Cardiac muscle cell (in vitro differentiated cells and primary cell): Measurements from ENCODE around the gene KDM5A. TPM values are rescaled to one million over a fixed set of nuclear protein-coding genes. Genes with fewer than 3 reads are reported as not detected.
A peak's percentile ranks its signal among the peaks of the same experiment; 100 is the strongest.

Experiments
- DNase-seq, 2 donors: peaks; one replicate each; pipeline versions ENCODE4 v3.0.0 to v3.0.0-alpha.2; 2010 to 2017; ENCODE audit warnings: low read depth in 1 of 2, low spot score in 1 of 2
- H3K27ac ChIP-seq: fragments of 200-600 bp; sonication (generic); 2 replicates; pipeline ENCODE4 v1.5.1; 2016
- H3K27me3 ChIP-seq: fragments of 200-600 bp; sonication (generic); 2 replicates; pipeline ENCODE4 v1.6.0; 2016; ENCODE audit warnings: control low read depth
- H3K36me3 ChIP-seq: fragments of 200-600 bp; sonication (generic); 2 replicates; pipeline ENCODE4 v1.5.1; 2016; ENCODE audit warnings: control low read depth
- H3K4me1 ChIP-seq: fragments of 200-600 bp; sonication (generic); 2 replicates; pipeline ENCODE4 v1.8.1; 2017; ENCODE audit warnings: low read depth, mild to moderate bottlenecking, mixed run types
- H3K4me3 ChIP-seq: fragments of 200-600 bp; sonication (generic); 2 replicates; pipeline ENCODE4 v1.5.1; 2016; ENCODE audit warnings: mild to moderate bottlenecking
- H3K9me3 ChIP-seq: fragments of 200-600 bp; sonication (generic); 2 replicates; pipeline ENCODE4 v1.5.1; 2017; ENCODE audit warnings: low read depth, mild to moderate bottlenecking, control low read depth
- CTCF ChIP-seq: IDR thresholded peaks from 2 replicates; pipeline ENCODE4 v1.5.1; 2012; ENCODE audit warnings: low read depth, mild to moderate bottlenecking, low read length
- polyA plus RNA-seq: library from polyadenylated mRNA; unstranded; fragments of >200 nt; fragmentation: Nextera tagmentation; extraction: Ambion mirVana; gene quantifications from 2 replicates; pipeline ENCODE4 v1.2.1, GENCODE V29; 2016
- total RNA-seq: library from RNA; depleted of rRNA; stranded (reverse); fragments of >200 nt; gene quantifications from 2 replicates; pipeline ENCODE4 v1.2.3, GENCODE V29; 2016

Gene KDM5A
- total and polyA plus RNA-seq, 2 experiments from 2014 or later, result 36.3 to 41.1 TPM

GRCh38 chr12:337039-337438 is 52.1 kb downstream of the KDM5A start:
- Histone ChIP-seq H3K27ac (no peak overlapping the region), H3K27me3 (no peaks in the 10 kb centered on the region), H3K4me1 (no peaks in the 10 kb centered on the region), H3K4me3 (no peak overlapping the region), H3K36me3 (peaks cover 36% of the 10 kb centered on the region), H3K9me3 (no peaks in the 10 kb centered on the region)
- no peak for TF ChIP-seq CTCF
- DNase-seq, result no peak

DNA sequence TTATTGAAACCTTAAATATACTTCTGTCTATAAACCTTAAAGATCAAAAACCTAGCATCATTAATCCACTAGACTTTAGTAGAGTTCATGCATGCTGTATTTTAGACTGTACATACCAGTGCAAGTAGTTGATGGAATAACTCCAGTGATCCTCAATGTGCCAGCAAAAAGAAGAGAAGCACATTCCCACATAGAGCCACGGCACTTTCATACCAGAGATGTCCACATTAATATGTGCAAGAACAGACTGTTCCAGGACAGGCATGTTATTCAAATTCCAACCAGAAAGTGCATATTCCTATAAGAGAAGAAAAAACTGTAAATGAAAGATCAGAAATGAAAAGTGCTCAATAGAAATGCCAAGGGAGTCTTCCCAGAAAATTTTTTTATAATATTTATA is 55.0 kb downstream of the KDM5A start:
- no peak for DNase-seq
- H3K4me1 ChIP-seq, result no peaks in the 10 kb centered on the region
- peaks cover 49% of the 10 kb centered on the region for H3K36me3 ChIP-seq
- no peak overlapping the region for H3K27ac ChIP-seq
- TF ChIP-seq CTCF, result no peak
- no peaks in the 10 kb centered on the region for H3K27me3 ChIP-seq
- H3K9me3 ChIP-seq, result no peaks in the 10 kb centered on the region
- no peak overlapping the region for H3K4me3 ChIP-seq

DNA sequence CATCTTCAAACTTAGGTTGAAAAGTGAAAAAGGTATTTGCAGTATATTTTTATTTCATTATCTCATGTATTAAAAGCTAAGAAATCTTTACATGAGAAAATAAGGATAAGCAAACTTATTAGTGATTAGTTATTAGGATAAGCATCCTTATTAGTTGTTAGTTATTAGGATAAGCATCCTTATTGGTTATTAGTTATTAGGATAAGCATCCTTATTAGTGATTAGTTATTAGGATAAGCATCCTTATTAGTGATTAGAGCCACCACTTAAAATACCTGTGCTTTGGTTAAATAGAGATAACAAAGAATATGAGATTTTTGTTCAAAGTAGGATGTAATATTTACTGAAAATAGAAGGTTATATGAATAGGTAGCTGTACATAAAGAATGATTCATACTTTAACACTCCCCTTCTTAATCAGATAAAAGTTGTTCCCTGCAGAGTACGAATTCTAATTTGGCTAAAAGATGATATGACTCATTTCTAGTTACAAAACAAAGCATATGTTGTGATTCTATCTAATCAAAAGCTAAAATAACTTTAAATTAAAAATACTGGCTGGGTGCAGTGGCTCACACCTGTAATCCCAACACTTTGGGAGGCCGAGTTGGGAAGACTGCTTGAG is 56.4 kb downstream of the KDM5A start:
- Histone ChIP-seq H3K27me3 (no peaks in the 10 kb centered on the region), H3K4me1 (no peaks in the 10 kb centered on the region), H3K4me3 (no peak overlapping the region), H3K27ac (no peak overlapping the region), H3K9me3 (no peaks in the 10 kb centered on the region), H3K36me3 (peaks cover 63% of the 10 kb centered on the region)
- peak in 1 of 2 donors; percentile 49 for DNase-seq
- TF ChIP-seq CTCF, result no peak

- no peak overlapping the region for H3K27ac ChIP-seq
- H3K4me3 ChIP-seq, result no peak overlapping the region
- no peaks in the 10 kb centered on the region for H3K27me3 ChIP-seq
- peaks cover 66% of the 10 kb centered on the region for H3K36me3 ChIP-seq
- DNase-seq, result no peak
- no peak for TF ChIP-seq CTCF
- no peaks in the 10 kb centered on the region for H3K9me3 ChIP-seq
- H3K4me1 ChIP-seq, result no peaks in the 10 kb centered on the region
Measured at GRCh38 chr12:331287-331686, 57.8 kb downstream of the KDM5A start.

GRCh38 chr12:325906-326305 is 63.2 kb downstream of the KDM5A start:
- Histone ChIP-seq H3K36me3 (peaks cover 45% of the 10 kb centered on the region), H3K4me1 (no peaks in the 10 kb centered on the region), H3K27me3 (no peaks in the 10 kb centered on the region), H3K4me3 (no peak overlapping the region), H3K27ac (no peak overlapping the region), H3K9me3 (no peaks in the 10 kb centered on the region)
- no peak for DNase-seq
- no peak for TF ChIP-seq CTCF

DNA sequence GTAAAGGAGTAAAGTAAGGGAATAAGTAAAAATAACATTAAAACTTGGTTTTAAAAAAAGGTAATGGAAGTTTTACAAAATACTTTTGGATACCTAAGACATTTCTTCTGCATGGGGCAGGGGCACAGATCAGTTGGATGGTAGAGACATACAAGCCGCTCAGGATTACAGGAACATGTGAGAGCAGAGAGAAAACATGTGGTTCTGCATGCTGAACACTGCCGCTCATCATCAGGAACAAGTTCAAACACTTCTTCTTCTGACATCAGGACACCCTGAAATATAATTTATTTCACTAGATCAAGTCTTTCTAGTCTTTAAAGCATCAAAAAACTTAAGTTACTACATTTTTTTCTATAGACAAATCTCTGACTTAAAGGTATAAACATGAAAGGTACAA is 65.6 kb downstream of the KDM5A start:
- Histone ChIP-seq H3K36me3 (peaks cover 48% of the 10 kb centered on the region), H3K9me3 (no peaks in the 10 kb centered on the region), H3K4me3 (no peak overlapping the region), H3K4me1 (no peaks in the 10 kb centered on the region), H3K27me3 (no peaks in the 10 kb centered on the region), H3K27ac (no peak overlapping the region)
- no peak for DNase-seq
- no peak for TF ChIP-seq CTCF
